Measurements from ENCODE around the gene USP36. TPM values are rescaled to one million over a fixed set of nuclear protein-coding genes. Genes with fewer than 3 reads are reported as not detected.
A peak's percentile ranks its signal among the peaks of the same experiment; 100 is the strongest.

The USP36 gene
- total and polyA plus RNA-seq, 3 experiments from 2014 or later, result 43.2 to 122 (median 118) TPM

GRCh38 chr17:78842881-78843565, 2.4 kb upstream of the USP36 start:
- Mint-ChIP-seq H3K9me3 (no peaks in the 10 kb centered on the region), H3K27ac (peak overlapping the region in 7 of 8 donors; percentile 36 to 98 (median 79)), H3K4me1 (peaks cover 24 to 40% (median 30%) of the 10 kb centered on the region in 3 donors), H3K27me3 (peaks cover 0 to 2% of the 10 kb centered on the region in 2 donors), H3K36me3 (peaks cover 3 to 22% (median 4%) of the 10 kb centered on the region in 3 donors), H3K4me3 (peak overlapping the region in 3 of 7 donors; percentile 12 to 73 (median 44))
- H3K4me3 ChIP-seq (ENCODE audit: low read length), result no peak overlapping the region
- no peaks in the 10 kb centered on the region for H3K27me3 ChIP-seq (ENCODE audit: insufficient read depth, low read length, poor library complexity, severe bottlenecking)
- H3K4me1 ChIP-seq (ENCODE audit: insufficient read depth, low read length), result peaks cover 31% of the 10 kb centered on the region
- H3K27ac ChIP-seq (ENCODE audit: low read depth, low read length), result no peak overlapping the region
- no peaks in the 10 kb centered on the region for H3K36me3 ChIP-seq (ENCODE audit: insufficient read depth, low read length)
- ChIA-PET POLR2A (no interaction called here), CTCF (interaction anchor here (0.6 to 2.0 kb wide), 6 partner anchors 10 to 346 kb away, joined by 3 to 6 read pairs (median 4); no protein-coding TSS in a partner anchor)
- no peaks in the 10 kb centered on the region for H3K9me3 ChIP-seq (ENCODE audit: low read length)
- DNase-seq, result peak; percentile 41 to 75 (median 56)

GRCh38 chr17:78840530-78840779, 159 bp downstream of the USP36 start:
- Mint-ChIP-seq H3K4me3 (peak overlapping the region; percentile 86 to 99 (median 97)), H3K9me3 (no peaks in the 10 kb centered on the region), H3K27ac (peak overlapping the region; percentile 95 to 99 (median 97)), H3K4me1 (peaks cover 45 to 66% (median 53%) of the 10 kb centered on the region in 3 donors), H3K36me3 (peaks cover 13 to 47% (median 19%) of the 10 kb centered on the region in 3 donors), H3K27me3 (peaks cover 0 to 2% of the 10 kb centered on the region in 2 donors)
- Histone ChIP-seq H3K4me3 (ENCODE audit: low read length) (peak overlapping the region; percentile 91), H3K27me3 (ENCODE audit: insufficient read depth, low read length, poor library complexity, severe bottlenecking) (no peaks in the 10 kb centered on the region), H3K36me3 (ENCODE audit: insufficient read depth, low read length) (peaks cover 22% of the 10 kb centered on the region), H3K4me1 (ENCODE audit: insufficient read depth, low read length) (peaks cover 31% of the 10 kb centered on the region), H3K27ac (ENCODE audit: low read depth, low read length) (peak overlapping the region; percentile 96), H3K9me3 (ENCODE audit: low read length) (no peaks in the 10 kb centered on the region)
- no peak for DNase-seq
- ChIA-PET CTCF (no interaction called here), POLR2A (interaction anchor here (0.9 to 1.7 kb wide), 4 partner anchors 22 to 60 kb away, joined by 3 to 6 read pairs (median 4); no protein-coding TSS in a partner anchor)

GRCh38 chr17:78839762-78840529, 668 bp downstream of the USP36 start:
- Mint-ChIP-seq H3K9me3 (no peaks in the 10 kb centered on the region), H3K4me1 (peaks cover 45 to 66% (median 53%) of the 10 kb centered on the region in 3 donors), H3K4me3 (peak overlapping the region; percentile 89 to 99 (median 95)), H3K27ac (peak overlapping the region; percentile 92 to 99 (median 98)), H3K27me3 (peaks cover 0 to 2% of the 10 kb centered on the region in 2 donors), H3K36me3 (peaks cover 13 to 52% (median 19%) of the 10 kb centered on the region in 3 donors)
- ChIA-PET CTCF (no interaction called here), POLR2A (interaction anchor here (0.9 to 1.7 kb wide), 4 partner anchors 21 to 60 kb away, joined by 3 to 6 read pairs (median 4); no protein-coding TSS in a partner anchor)
- Histone ChIP-seq H3K27ac (ENCODE audit: low read depth, low read length) (peak overlapping the region; percentile 96), H3K36me3 (ENCODE audit: insufficient read depth, low read length) (peaks cover 27% of the 10 kb centered on the region), H3K27me3 (ENCODE audit: insufficient read depth, low read length, poor library complexity, severe bottlenecking) (no peaks in the 10 kb centered on the region), H3K9me3 (ENCODE audit: low read length) (no peaks in the 10 kb centered on the region), H3K4me3 (ENCODE audit: low read length) (peak overlapping the region; percentile 91), H3K4me1 (ENCODE audit: insufficient read depth, low read length) (peaks cover 31% of the 10 kb centered on the region)
- peak; percentile 26 to 73 (median 61) for DNase-seq

GRCh38 chr17:78839235-78839761, 1.3 kb downstream of the USP36 start:
- CTCF ChIA-PET, result no interaction called here
- no peaks in the 10 kb centered on the region for H3K27me3 ChIP-seq (ENCODE audit: insufficient read depth, low read length, poor library complexity, severe bottlenecking)
- peaks cover 31% of the 10 kb centered on the region for H3K4me1 ChIP-seq (ENCODE audit: insufficient read depth, low read length)
- H3K36me3 ChIP-seq (ENCODE audit: insufficient read depth, low read length), result peaks cover 27% of the 10 kb centered on the region
- peak in 1 of 5 donors; percentile 61 for DNase-seq
- POLR2A ChIA-PET, result no interaction called here
- Mint-ChIP-seq H3K4me1 (peaks cover 44 to 64% (median 53%) of the 10 kb centered on the region in 3 donors), H3K27me3 (peaks cover 0 to 2% of the 10 kb centered on the region in 2 donors), H3K36me3 (peaks cover 13 to 58% (median 19%) of the 10 kb centered on the region in 3 donors), H3K9me3 (no peaks in the 10 kb centered on the region), H3K27ac (peak overlapping the region; percentile 92 to 99 (median 98)), H3K4me3 (peak overlapping the region; percentile 89 to 99 (median 95))
- no peaks in the 10 kb centered on the region for H3K9me3 ChIP-seq (ENCODE audit: low read length)
- H3K4me3 ChIP-seq (ENCODE audit: low read length), result peak overlapping the region; percentile 91
- peak overlapping the region; percentile 96 for H3K27ac ChIP-seq (ENCODE audit: low read depth, low read length)

GRCh38 chr17:78838574-78839005, 2.0 kb downstream of the USP36 start:
- H3K4me1 Mint-ChIP-seq, result peaks cover 43 to 61% (median 53%) of the 10 kb centered on the region in 3 donors
- H3K27me3 Mint-ChIP-seq, result peaks cover 0 to 2% of the 10 kb centered on the region in 2 donors
- no peaks in the 10 kb centered on the region for H3K9me3 Mint-ChIP-seq
- DNase-seq, result no peak
- peak overlapping the region in 7 of 8 donors; percentile 52 to 99 (median 98) for H3K27ac Mint-ChIP-seq
- Histone ChIP-seq H3K4me1 (ENCODE audit: insufficient read depth, low read length) (peaks cover 31% of the 10 kb centered on the region), H3K36me3 (ENCODE audit: insufficient read depth, low read length) (peaks cover 32% of the 10 kb centered on the region), H3K9me3 (ENCODE audit: low read length) (no peaks in the 10 kb centered on the region), H3K27ac (ENCODE audit: low read depth, low read length) (no peak overlapping the region), H3K27me3 (ENCODE audit: insufficient read depth, low read length, poor library complexity, severe bottlenecking) (no peaks in the 10 kb centered on the region), H3K4me3 (ENCODE audit: low read length) (peak overlapping the region; percentile 91)
- peaks cover 15 to 65% (median 19%) of the 10 kb centered on the region in 3 donors for H3K36me3 Mint-ChIP-seq
- H3K4me3 Mint-ChIP-seq, result peak overlapping the region; percentile 89 to 99 (median 95)
- ChIA-PET POLR2A (interaction anchor here (0.6 kb wide), 1 partner anchor 880 kb away, joined by 3 read pairs; the partner anchor contains the start of gene TNRC6C), CTCF (interaction anchor here (1.2 to 1.5 kb wide), 2 partner anchors 20 to 54 kb away, joined by 6 read pairs; no protein-coding TSS in a partner anchor)

- ChIA-PET POLR2A (no interaction called here), CTCF (no interaction called here)
- H3K27me3 Mint-ChIP-seq, result peaks cover 0 to 2% of the 10 kb centered on the region in 2 donors
- no peak overlapping the region for H3K27ac ChIP-seq (ENCODE audit: low read depth, low read length)
- no peak overlapping the region for H3K4me3 ChIP-seq (ENCODE audit: low read length)
- H3K9me3 Mint-ChIP-seq, result no peaks in the 10 kb centered on the region
- no peaks in the 10 kb centered on the region for H3K9me3 ChIP-seq (ENCODE audit: low read length)
- no peak for DNase-seq
- peak overlapping the region in 2 of 7 donors; percentile 8 to 77 for H3K4me3 Mint-ChIP-seq
- H3K36me3 Mint-ChIP-seq, result peaks cover 24 to 85% (median 28%) of the 10 kb centered on the region in 3 donors
- H3K4me1 Mint-ChIP-seq, result peaks cover 38 to 62% (median 42%) of the 10 kb centered on the region in 3 donors
- no peaks in the 10 kb centered on the region for H3K27me3 ChIP-seq (ENCODE audit: insufficient read depth, low read length, poor library complexity, severe bottlenecking)
- peaks cover 16% of the 10 kb centered on the region for H3K4me1 ChIP-seq (ENCODE audit: insufficient read depth, low read length)
- peak overlapping the region in 5 of 8 donors; percentile 2 to 97 (median 32) for H3K27ac Mint-ChIP-seq
- H3K36me3 ChIP-seq (ENCODE audit: insufficient read depth, low read length), result peaks cover 51% of the 10 kb centered on the region
Observed at GRCh38 chr17:78836420-78837021, 4.1 kb downstream of the USP36 start.

GRCh38 chr17:78834571-78834970, 6.0 kb downstream of the USP36 start:
- Mint-ChIP-seq H3K4me1 (peaks cover 41 to 66% (median 46%) of the 10 kb centered on the region in 3 donors), H3K36me3 (peaks cover 32 to 92% (median 33%) of the 10 kb centered on the region in 3 donors), H3K27ac (no peak overlapping the region), H3K4me3 (no peak overlapping the region), H3K27me3 (no peaks in the 10 kb centered on the region), H3K9me3 (no peaks in the 10 kb centered on the region)
- Histone ChIP-seq H3K27ac (ENCODE audit: low read depth, low read length) (no peak overlapping the region), H3K4me1 (ENCODE audit: insufficient read depth, low read length) (peaks cover 14% of the 10 kb centered on the region), H3K27me3 (ENCODE audit: insufficient read depth, low read length, poor library complexity, severe bottlenecking) (no peaks in the 10 kb centered on the region), H3K36me3 (ENCODE audit: insufficient read depth, low read length) (peaks cover 68% of the 10 kb centered on the region), H3K4me3 (ENCODE audit: low read length) (no peak overlapping the region), H3K9me3 (ENCODE audit: low read length) (no peaks in the 10 kb centered on the region)
- DNase-seq, result no peak
- CTCF ChIA-PET, result no interaction called here
- POLR2A ChIA-PET, result no interaction called here

Measured in CD8-positive, alpha-beta memory T cell (primary cell).